K562 (cell line): ENCODE measurements around the gene NCKIPSD. TPM values are rescaled to one million over a fixed set of nuclear protein-coding genes. Genes with fewer than 3 reads are reported as not detected.

Experiments used
- FUS ChIP-seq: fragments of 200-400 bp; formaldehyde crosslinking; optimal IDR thresholded peaks from 2 replicates; pipeline ENCODE3; 2017; ENCODE audit warnings: low read depth, low read length
- ILF3 ChIP-seq: fragments of 450-650 bp; IDR thresholded peaks from 2 replicates; pipeline ENCODE4 v1.6.1; 2018; ENCODE audit warnings: antibody characterized with exemption, mild to moderate bottlenecking, moderate library complexity, borderline replicate concordance
- LCOR ChIP-seq: sonication (generic); formaldehyde crosslinking; IDR thresholded peaks from 2 replicates; pipeline ENCODE4 v1.8.0; 2022; ENCODE audit warnings: mild to moderate bottlenecking, missing genetic modification reagents
- MEF2D ChIP-seq: conservative IDR thresholded peaks from 2 replicates; pipeline ENCODE4 v1.6.1; 2016; ENCODE audit warnings: low read depth, missing genetic modification characterization, missing compliant biosample characterization
- MIER1 ChIP-seq: fragments of 450-650 bp; IDR thresholded peaks from 2 replicates; pipeline ENCODE4 v1.6.1; 2016; ENCODE audit warnings: antibody characterized with exemption, mild to moderate bottlenecking, low read depth
- POLR2H ChIP-seq: IDR thresholded peaks from 2 replicates; pipeline ENCODE4 v1.6.1; 2016; ENCODE audit warnings: missing genetic modification characterization, low read depth, mild to moderate bottlenecking, control low read depth, missing compliant biosample characterization, moderate library complexity
- TAF1 ChIP-seq: IDR thresholded peaks from 2 replicates; pipeline ENCODE4 v1.6.1; 2011; ENCODE audit warnings: mild to moderate bottlenecking, low read length, moderate library complexity; ENCODE audit not compliant: insufficient read depth, control insufficient read depth, severe bottlenecking; ENCODE audit errors: extremely low read depth
- ZKSCAN8 ChIP-seq: fragments of 200-800 bp; sonication (Bioruptor generic); IDR thresholded peaks from 2 replicates; pipeline ENCODE4 v1.6.1; 2016; ENCODE audit warnings: missing genetic modification characterization, missing compliant biosample characterization
- ZNF717 ChIP-seq: fragments of 250-450 bp; sonication (Bioruptor Pico); IDR thresholded peaks from 2 replicates; pipeline ENCODE4 v1.5.0; 2021
- polyA plus RNA-seq, 8 experiments: library from polyadenylated mRNA; depleted of rRNA in 4 of 8; stranded (reverse) in 5 of 8; unstranded in 3 of 8; fragments of >200 nt; fragmentation: Nextera tagmentation in 2 of 8; fragmentation: Illumina TruSeq in 1 of 8; extraction: Ambion mirVana in 2 of 8; extraction: Trizol in 1 of 8; gene quantifications; 2 replicates each; pipeline versions ENCODE4 v1.2.1 to v1.2.3, GENCODE V29; 2011 to 2014; ENCODE audit warnings: inconsistent platforms in 1 of 8, missing spikeins in 1 of 8
- total RNA-seq, 7 experiments: library from RNA; depleted of rRNA in 6 of 7; stranded (reverse); fragments of >200 nt in 6 of 7; fragmentation: Illumina TruSeq in 2 of 7; extraction: Trizol in 2 of 7; gene quantifications; 2 replicates each; pipeline versions ENCODE4 v1.2.1 to v1.2.3, GENCODE V29; 2011 to 2021; ENCODE audit warnings: low replicate concordance in 1 of 7
- TF ChIP-seq, protein P1 (sequence below), 2 experiments: IDR thresholded peaks in 1 of 2; conservative IDR thresholded peaks in 1 of 2; 2 replicates each; pipeline ENCODE4 v1.6.1; 2016; ENCODE audit warnings: low read depth in 2 of 2, mild to moderate bottlenecking in 1 of 2, missing compliant biosample characterization in 1 of 2, missing genetic modification characterization in 1 of 2, moderate library complexity in 1 of 2
- TF ChIP-seq, protein P2 (sequence below): sonication (generic); formaldehyde crosslinking; IDR thresholded peaks from 2 replicates; pipeline ENCODE4 v1.8.0; 2023; ENCODE audit warnings: mild to moderate bottlenecking, missing genetic modification reagents

Gene NCKIPSD
- total and polyA plus RNA-seq, 9 of the 15 experiments (the other 6 are each of a cell fraction or from before 2014, with no cell fraction given) = 0.49 to 24.4 (median 12.3) TPM

DNA sequence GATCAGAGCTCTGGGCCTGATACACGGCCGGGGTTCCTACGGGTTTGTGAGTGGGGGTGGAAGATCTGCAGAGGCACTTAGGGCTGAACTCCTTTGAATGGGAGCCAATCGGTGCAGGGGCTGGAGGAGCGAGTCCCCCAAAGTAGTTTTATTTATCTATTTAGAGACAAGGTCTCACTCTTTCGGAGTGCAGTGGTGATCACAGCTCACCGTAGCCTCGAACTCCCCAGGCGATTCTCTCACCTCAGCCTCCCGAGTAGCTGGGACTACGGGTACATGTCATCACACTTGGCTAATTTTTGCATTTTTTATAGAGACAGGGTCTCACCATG lies 21.4 kb downstream of the NCKIPSD start (continued):
- TF ChIP-seq TAF1 (no peak), POLR2H (tag) (no peak), MIER1 (no peak), MEF2D (tag) (no peak), FUS (no peak), LCOR (CRISPR knock-in tag) (no peak), ZKSCAN8 (CRISPR knock-in tag) (no peak), ZNF717 (CRISPR knock-in tag) (no peak), ILF3 (no peak)
- TF ChIP-seq, protein P1, sequence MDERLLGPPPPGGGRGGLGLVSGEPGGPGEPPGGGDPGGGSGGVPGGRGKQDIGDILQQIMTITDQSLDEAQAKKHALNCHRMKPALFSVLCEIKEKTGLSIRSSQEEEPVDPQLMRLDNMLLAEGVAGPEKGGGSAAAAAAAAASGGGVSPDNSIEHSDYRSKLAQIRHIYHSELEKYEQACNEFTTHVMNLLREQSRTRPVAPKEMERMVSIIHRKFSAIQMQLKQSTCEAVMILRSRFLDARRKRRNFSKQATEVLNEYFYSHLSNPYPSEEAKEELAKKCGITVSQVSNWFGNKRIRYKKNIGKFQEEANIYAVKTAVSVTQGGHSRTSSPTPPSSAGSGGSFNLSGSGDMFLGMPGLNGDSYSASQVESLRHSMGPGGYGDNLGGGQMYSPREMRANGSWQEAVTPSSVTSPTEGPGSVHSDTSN (CRISPR knock-in tag; IDR thresholded peaks at IDR 0.05; ENCODE audit: low read depth) = no peak
- TF ChIP-seq, protein P1 (tag; conservative IDR thresholded peaks at IDR 0.05; ENCODE audit: low read depth) = no peak
- TF ChIP-seq, protein P2, sequence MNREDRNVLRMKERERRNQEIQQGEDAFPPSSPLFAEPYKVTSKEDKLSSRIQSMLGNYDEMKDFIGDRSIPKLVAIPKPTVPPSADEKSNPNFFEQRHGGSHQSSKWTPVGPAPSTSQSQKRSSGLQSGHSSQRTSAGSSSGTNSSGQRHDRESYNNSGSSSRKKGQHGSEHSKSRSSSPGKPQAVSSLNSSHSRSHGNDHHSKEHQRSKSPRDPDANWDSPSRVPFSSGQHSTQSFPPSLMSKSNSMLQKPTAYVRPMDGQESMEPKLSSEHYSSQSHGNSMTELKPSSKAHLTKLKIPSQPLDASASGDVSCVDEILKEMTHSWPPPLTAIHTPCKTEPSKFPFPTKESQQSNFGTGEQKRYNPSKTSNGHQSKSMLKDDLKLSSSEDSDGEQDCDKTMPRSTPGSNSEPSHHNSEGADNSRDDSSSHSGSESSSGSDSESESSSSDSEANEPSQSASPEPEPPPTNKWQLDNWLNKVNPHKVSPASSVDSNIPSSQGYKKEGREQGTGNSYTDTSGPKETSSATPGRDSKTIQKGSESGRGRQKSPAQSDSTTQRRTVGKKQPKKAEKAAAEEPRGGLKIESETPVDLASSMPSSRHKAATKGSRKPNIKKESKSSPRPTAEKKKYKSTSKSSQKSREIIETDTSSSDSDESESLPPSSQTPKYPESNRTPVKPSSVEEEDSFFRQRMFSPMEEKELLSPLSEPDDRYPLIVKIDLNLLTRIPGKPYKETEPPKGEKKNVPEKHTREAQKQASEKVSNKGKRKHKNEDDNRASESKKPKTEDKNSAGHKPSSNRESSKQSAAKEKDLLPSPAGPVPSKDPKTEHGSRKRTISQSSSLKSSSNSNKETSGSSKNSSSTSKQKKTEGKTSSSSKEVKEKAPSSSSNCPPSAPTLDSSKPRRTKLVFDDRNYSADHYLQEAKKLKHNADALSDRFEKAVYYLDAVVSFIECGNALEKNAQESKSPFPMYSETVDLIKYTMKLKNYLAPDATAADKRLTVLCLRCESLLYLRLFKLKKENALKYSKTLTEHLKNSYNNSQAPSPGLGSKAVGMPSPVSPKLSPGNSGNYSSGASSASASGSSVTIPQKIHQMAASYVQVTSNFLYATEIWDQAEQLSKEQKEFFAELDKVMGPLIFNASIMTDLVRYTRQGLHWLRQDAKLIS = no peak
